ENCODE results near the gene RADIL. TPM values are rescaled to one million over a fixed set of nuclear protein-coding genes. Genes with fewer than 3 reads are reported as not detected.
"Not testable (repeated sequence)": the region's sequence is repeated elsewhere in the genome, so short reads cannot be mapped to it uniquely, and the experiment has no call there.

RADIL gene
- total and polyA plus RNA-seq, 11 donors = 1.1 to 9.0 (median 3.4) TPM

DNA sequence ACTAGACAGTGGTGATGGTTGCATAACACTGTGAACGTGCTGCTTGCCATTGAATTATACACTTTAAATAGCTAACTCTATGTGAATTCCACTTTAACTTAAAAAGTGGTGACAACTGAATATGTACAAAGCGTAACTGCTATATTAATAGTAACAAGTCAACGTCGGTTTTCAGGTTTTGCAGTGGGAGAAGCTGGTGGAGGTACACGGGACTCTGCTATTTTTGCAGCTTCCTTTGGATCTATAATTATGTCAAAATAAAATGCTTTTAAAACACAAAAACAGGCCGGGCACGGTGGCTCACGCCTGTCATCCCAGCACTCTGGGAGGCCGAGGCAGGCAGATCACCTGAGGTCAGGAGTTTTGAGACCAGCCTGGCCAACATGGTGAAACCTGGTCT lies 87.1 kb downstream of the RADIL start:
- DNase-seq = no peak
- WGBS, 4 donors = 64 to 81% (median 79%) methylated on average over 9 of the region's 9 CpGs
- intact Hi-C loops (cut with DNase I) = loop anchor here in 5 of 10 donors (5.0 to 10.0 kb wide), 5 partner anchors 86 to 291 kb away; partner anchors contain the start of gene RADIL (in 2 of the 5)

DNA sequence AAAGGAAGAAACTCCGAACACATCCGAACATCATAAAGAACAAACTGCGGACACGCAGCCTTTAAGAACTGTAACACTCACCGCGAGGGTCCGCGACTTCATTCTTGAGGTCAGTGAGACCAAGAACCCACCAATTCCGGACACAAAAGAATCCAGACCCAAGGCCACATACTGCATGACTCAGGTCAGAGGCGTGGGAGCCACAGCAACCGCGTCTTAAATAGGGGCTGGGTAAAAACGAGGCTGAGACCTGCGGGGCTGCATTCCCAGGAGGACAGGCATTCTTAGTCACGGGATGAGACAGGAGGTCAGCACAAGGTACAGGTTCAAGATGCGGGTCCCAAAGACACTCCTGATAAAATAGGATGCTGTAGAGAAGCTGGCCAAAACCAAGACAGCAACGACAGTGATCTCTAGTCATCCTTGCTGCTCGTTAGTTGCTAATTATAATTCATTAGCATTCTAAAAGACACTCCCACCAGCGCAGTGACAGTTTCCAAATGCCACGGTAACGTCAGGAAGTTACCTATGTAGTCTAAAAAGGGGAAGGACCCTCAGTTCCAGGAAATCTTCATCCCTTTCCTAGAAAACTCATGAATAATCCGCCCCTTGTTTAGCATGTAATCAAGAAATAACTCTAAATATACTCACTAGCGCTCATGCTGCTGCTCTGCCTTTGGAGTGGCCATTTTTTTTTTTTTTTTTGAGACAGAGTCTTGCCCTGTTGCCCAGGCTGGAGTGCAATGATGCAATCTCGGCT lies 88.7 kb downstream of the RADIL start:
- Histone ChIP-seq H3K27me3 (no peaks in the 10 kb centered on the region), H3K9me3 (no peaks in the 10 kb centered on the region), H3K36me3 (peaks cover 0 to 22% (median 18%) of the 10 kb centered on the region in 9 donors), H3K4me1 (peaks cover 0 to 28% (median 13%) of the 10 kb centered on the region in 12 donors), H3K27ac (no peak overlapping the region), H3K4me3 (no peak overlapping the region)
- TF ChIP-seq POLR2A (IDR thresholded peaks at IDR 0.05) = no peak
- TF ChIP-seq, protein P1, sequence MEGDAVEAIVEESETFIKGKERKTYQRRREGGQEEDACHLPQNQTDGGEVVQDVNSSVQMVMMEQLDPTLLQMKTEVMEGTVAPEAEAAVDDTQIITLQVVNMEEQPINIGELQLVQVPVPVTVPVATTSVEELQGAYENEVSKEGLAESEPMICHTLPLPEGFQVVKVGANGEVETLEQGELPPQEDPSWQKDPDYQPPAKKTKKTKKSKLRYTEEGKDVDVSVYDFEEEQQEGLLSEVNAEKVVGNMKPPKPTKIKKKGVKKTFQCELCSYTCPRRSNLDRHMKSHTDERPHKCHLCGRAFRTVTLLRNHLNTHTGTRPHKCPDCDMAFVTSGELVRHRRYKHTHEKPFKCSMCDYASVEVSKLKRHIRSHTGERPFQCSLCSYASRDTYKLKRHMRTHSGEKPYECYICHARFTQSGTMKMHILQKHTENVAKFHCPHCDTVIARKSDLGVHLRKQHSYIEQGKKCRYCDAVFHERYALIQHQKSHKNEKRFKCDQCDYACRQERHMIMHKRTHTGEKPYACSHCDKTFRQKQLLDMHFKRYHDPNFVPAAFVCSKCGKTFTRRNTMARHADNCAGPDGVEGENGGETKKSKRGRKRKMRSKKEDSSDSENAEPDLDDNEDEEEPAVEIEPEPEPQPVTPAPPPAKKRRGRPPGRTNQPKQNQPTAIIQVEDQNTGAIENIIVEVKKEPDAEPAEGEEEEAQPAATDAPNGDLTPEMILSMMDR (IDR thresholded peaks at IDR 0.05) = no peak
- 87 to 90% (median 89%) methylated on average over 24 of the region's 24 CpGs for WGBS, 4 donors
- no peak for DNase-seq
- intact Hi-C loops (cut with DNase I) = loop anchor here in 5 of 10 donors (5.0 to 10.0 kb wide), 5 partner anchors 88 to 293 kb away; partner anchors contain the start of gene RADIL (in 2 of the 5)
- no peak for ATAC-seq

More for the DNA sequence above, 87.1 kb downstream of the RADIL start:
- Histone ChIP-seq H3K36me3 (peaks cover 0 to 6% (median 3%) of the 10 kb centered on the region in 9 donors), H3K9me3 (no peaks in the 10 kb centered on the region), H3K4me1 (peaks cover 0 to 34% (median 14%) of the 10 kb centered on the region in 12 donors), H3K27ac (no peak overlapping the region), H3K4me3 (no peak overlapping the region), H3K27me3 (no peaks in the 10 kb centered on the region)
- TF ChIP-seq, protein P1 (IDR thresholded peaks at IDR 0.05) = no peak
- no peak for TF ChIP-seq POLR2A (IDR thresholded peaks at IDR 0.05)
- ATAC-seq = no peak

DNA sequence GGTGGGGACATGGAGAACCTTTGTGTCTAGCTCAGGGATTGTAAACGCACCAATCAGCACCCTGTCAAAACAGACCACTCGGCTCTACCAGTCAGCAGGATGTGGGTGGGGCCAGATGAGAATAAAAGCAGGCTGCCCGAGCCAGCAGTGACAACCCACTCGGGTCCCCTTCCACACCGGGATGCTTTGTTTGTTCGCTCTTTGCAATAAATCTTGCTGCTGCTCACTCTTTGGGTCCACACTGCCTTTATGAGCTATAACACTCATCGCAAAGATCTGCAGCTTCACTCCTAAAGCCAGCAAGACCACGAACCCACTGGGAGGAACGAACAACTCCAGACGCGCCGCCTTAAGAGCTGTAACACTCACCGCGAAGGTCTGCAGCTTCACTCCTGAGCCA lies 89.3 kb downstream of the RADIL start:
- not testable (repeated sequence) for DNase-seq, H3K9me3 ChIP-seq, H3K27ac ChIP-seq, H3K4me3 ChIP-seq, ATAC-seq, H3K27me3 ChIP-seq
- peaks cover 0 to 25% (median 11%) of the 10 kb centered on the region in 12 donors for H3K4me1 ChIP-seq
- intact Hi-C loops (cut with DNase I) = loop anchor here in 2 of 10 donors (10.0 kb wide), 2 partner anchors 91 to 291 kb away; partner anchors contain the start of gene RADIL (in 1 of the 2)
- 86 to 94% (median 90%) methylated on average over 13 to 14 of the region's 14 CpGs for WGBS, 4 donors
- H3K36me3 ChIP-seq = peaks cover 0 to 28% (median 21%) of the 10 kb centered on the region in 9 donors

DNA sequence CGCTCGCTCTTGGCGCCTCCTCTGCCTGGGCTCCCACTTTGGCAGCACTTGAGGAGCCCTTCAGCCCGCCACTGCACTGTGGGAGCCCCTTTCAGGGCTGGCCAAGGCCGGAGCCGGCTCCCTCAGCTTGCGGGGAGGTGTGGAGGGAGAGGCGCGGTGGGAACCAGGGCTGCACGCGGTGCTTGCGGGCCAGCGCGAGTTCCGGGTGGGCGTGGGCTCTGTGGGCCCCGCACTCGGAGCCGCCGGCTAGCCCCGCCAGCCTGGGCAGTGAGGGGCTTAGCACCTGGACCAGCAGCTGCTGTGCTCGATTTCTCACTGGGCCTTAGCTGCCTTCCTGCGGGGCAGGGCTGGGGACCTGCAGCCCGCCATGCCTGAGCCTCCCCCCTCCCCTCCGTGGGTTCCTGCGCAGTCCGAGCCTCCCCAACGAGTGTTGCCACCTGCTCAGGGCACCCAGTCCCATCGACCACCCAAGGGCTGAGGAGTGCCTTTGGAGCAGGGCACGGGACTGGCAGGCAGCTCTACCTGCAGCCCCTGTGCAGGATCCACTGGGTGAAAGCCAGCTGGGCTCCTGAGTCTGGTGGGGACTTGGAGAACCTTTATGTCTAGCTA lies 90.0 kb downstream of the RADIL start:
- Histone ChIP-seq H3K4me1 (peaks cover 0 to 18% (median 10%) of the 10 kb centered on the region in 12 donors), H3K36me3 (peaks cover 0 to 35% (median 25%) of the 10 kb centered on the region in 9 donors)
- WGBS, 4 donors = 95 to 98% (median 97%) methylated on average over 10 to 30 of the region's 30 CpGs
- not testable (repeated sequence) for H3K9me3 ChIP-seq, H3K27ac ChIP-seq, ATAC-seq, H3K4me3 ChIP-seq, H3K27me3 ChIP-seq, DNase-seq
- intact Hi-C loops (cut with DNase I) = loop anchor here in 4 of 10 donors (2.0 to 10.0 kb wide), 4 partner anchors 89 to 295 kb away; partner anchors contain the start of gene RADIL (in 2 of the 4)

Measured in heart left ventricle (tissue), 16 donors.